Endothelial cell of umbilical vein (primary cell): ENCODE results near the gene AKR7A2.

ENCODE experiments used
- CTCF ChIP-seq, 2 donors: IDR thresholded peaks; 1 replicate in 1 of 2; 2 replicates in 1 of 2; pipeline ENCODE4 v1.5.1; 2011; ENCODE audit warnings: low read length in 2 of 2, mild to moderate bottlenecking in 2 of 2, moderate library complexity in 2 of 2, control low read depth in 1 of 2, inconsistent platforms in 1 of 2, low read depth in 1 of 2; ENCODE audit not compliant: insufficient read depth in 1 of 2; ENCODE audit errors: extremely low read depth in 1 of 2
- POLR2A ChIP-seq: IDR thresholded peaks from 2 replicates; pipeline ENCODE4 v1.6.1; 2012; ENCODE audit warnings: low read depth, mild to moderate bottlenecking, control low read depth, low read length
- POLR2AphosphoS5 ChIP-seq: IDR thresholded peaks from 2 replicates; pipeline ENCODE4 v1.6.1; 2012; ENCODE audit warnings: low read depth, mild to moderate bottlenecking, control low read depth, low read length, moderate library complexity; ENCODE audit not compliant: insufficient read depth

GRCh38 chr1:19308509-19308907 is 3.4 kb downstream of the AKR7A2 start:
- TF ChIP-seq CTCF (IDR thresholded peaks at IDR 0.05; ENCODE audit: extremely low read depth in 1 of 2, insufficient read depth in 1 of 2, low read depth in 1 of 2, low read length in 2 of 2), result no peak
- TF ChIP-seq POLR2A, result no peak
- no peak for TF ChIP-seq POLR2AphosphoS5
